Kidney epithelial cell (primary cell): ENCODE results near the gene ARF1. TPM values are rescaled to one million over a fixed set of nuclear protein-coding genes. Genes with fewer than 3 reads are reported as not detected.

Experiments
- DNase-seq: peaks from one replicate; pipeline ENCODE4 v3.0.0-alpha.2; 2010; ENCODE audit warnings: low read depth
- H3K27me3 ChIP-seq: 2 replicates; pipeline ENCODE4 v1.6.0; 2011; ENCODE audit warnings: low read length; ENCODE audit not compliant: control insufficient read depth, insufficient read depth
- H3K36me3 ChIP-seq: 2 replicates; pipeline ENCODE4 v1.5.1; 2011; ENCODE audit warnings: low read length; ENCODE audit not compliant: control insufficient read depth, insufficient read depth
- H3K4me3 ChIP-seq: 2 replicates; pipeline ENCODE4 v1.5.1; 2011; ENCODE audit warnings: low read depth, mild to moderate bottlenecking, control low read depth, low read length
- CTCF ChIP-seq: IDR thresholded peaks from 2 replicates; pipeline ENCODE4 v1.5.1; 2011; ENCODE audit warnings: mild to moderate bottlenecking, moderate library complexity, low read length, control low read depth, inconsistent platforms; ENCODE audit not compliant: insufficient read depth, poor library complexity, severe bottlenecking
- total RNA-seq: library from RNA; depleted of rRNA; stranded (reverse); fragments of >200 nt; gene quantifications from 2 replicates; pipeline ENCODE4 v1.2.3, GENCODE V29; 2015

ARF1 gene
- total RNA-seq, 1 donor from 2014 or later: 479 TPM

GRCh38 chr1:228112167-228112566, 29.7 kb downstream of the ARF1 start:
- H3K27me3 ChIP-seq: no peaks in the 10 kb centered on the region
- H3K4me3 ChIP-seq: no peak overlapping the region
- H3K36me3 ChIP-seq: no peaks in the 10 kb centered on the region
- no peak for DNase-seq
- TF ChIP-seq CTCF: no peak

GRCh38 chr1:228112617-228113016, 30.1 kb downstream of the ARF1 start:
- Histone ChIP-seq H3K36me3 (no peaks in the 10 kb centered on the region), H3K4me3 (no peak overlapping the region), H3K27me3 (no peaks in the 10 kb centered on the region)
- no peak for TF ChIP-seq CTCF
- DNase-seq: no peak

GRCh38 chr1:228114827-228115226, 32.3 kb downstream of the ARF1 start:
- Histone ChIP-seq H3K4me3 (no peak overlapping the region), H3K27me3 (no peaks in the 10 kb centered on the region), H3K36me3 (no peaks in the 10 kb centered on the region)
- TF ChIP-seq CTCF: no peak
- DNase-seq: no peak

GRCh38 chr1:228117335-228117734, 34.8 kb downstream of the ARF1 start:
- no peaks in the 10 kb centered on the region for H3K36me3 ChIP-seq
- TF ChIP-seq CTCF: no peak
- DNase-seq: no peak

GRCh38 chr1:228118040-228118439, 35.5 kb downstream of the ARF1 start:
- no peak for TF ChIP-seq CTCF
- H3K36me3 ChIP-seq: no peaks in the 10 kb centered on the region
- H3K4me3 ChIP-seq: no peak overlapping the region
- DNase-seq: no peak
- H3K27me3 ChIP-seq: peaks cover 4% of the 10 kb centered on the region

More at GRCh38 chr1:228117335-228117734, 34.8 kb downstream of the ARF1 start:
- no peak overlapping the region for H3K4me3 ChIP-seq
- no peaks in the 10 kb centered on the region for H3K27me3 ChIP-seq

GRCh38 chr1:228120351-228120750, 37.8 kb downstream of the ARF1 start:
- H3K4me3 ChIP-seq: no peak overlapping the region
- DNase-seq: no peak
- no peak for TF ChIP-seq CTCF

More at GRCh38 chr1:228120351-228120750, 37.8 kb downstream of the ARF1 start:
- H3K27me3 ChIP-seq: peaks cover 4% of the 10 kb centered on the region
- no peaks in the 10 kb centered on the region for H3K36me3 ChIP-seq
